ENCODE measurements around the gene ARG1.
"Not testable (repeated sequence)": the region's sequence is repeated elsewhere in the genome, so short reads cannot be mapped to it uniquely, and the experiment has no call there.

ARG1 gene

GRCh38 chr6:131572686-131573415, at the start of gene ARG1:
Gene ARG1, plus strand, starts transcription at chr6:131573226. Its CDS starts 57 bp downstream, at chr6:131573283.
- no peak for DNase-seq

GRCh38 chr6:131523988-131524673, 48.9 kb upstream of the ARG1 start:
- no peak for DNase-seq

- DNase-seq: no peak
Observed at GRCh38 chr6:131524695-131525336, 48.2 kb upstream of the ARG1 start.

GRCh38 chr6:131530936-131531335, 42.1 kb upstream of the ARG1 start:
- DNase-seq: not testable (repeated sequence)

- DNase-seq: not testable (repeated sequence)
Observed at GRCh38 chr6:131531681-131532080, 41.3 kb upstream of the ARG1 start.

- no peak for DNase-seq
Observed at GRCh38 chr6:131532580-131533039, 40.4 kb upstream of the ARG1 start.

GRCh38 chr6:131538615-131539014, 34.4 kb upstream of the ARG1 start:
- DNase-seq: not testable (repeated sequence)

- no peak for DNase-seq
Observed at GRCh38 chr6:131545317-131545716, 27.7 kb upstream of the ARG1 start.

GRCh38 chr6:131547488-131547887, 25.5 kb upstream of the ARG1 start:
- DNase-seq: no peak

- DNase-seq: no peak
Observed at GRCh38 chr6:131548441-131548840, 24.6 kb upstream of the ARG1 start.

- no peak for DNase-seq
Observed at GRCh38 chr6:131549811-131550210, 23.2 kb upstream of the ARG1 start.

- DNase-seq: no peak
Observed at GRCh38 chr6:131551902-131552301, 21.1 kb upstream of the ARG1 start.

- DNase-seq: no peak
Observed at GRCh38 chr6:131552572-131552971, 20.5 kb upstream of the ARG1 start.

GRCh38 chr6:131555992-131556391, 17.0 kb upstream of the ARG1 start:
- DNase-seq: no peak

GRCh38 chr6:131558922-131559321, 14.1 kb upstream of the ARG1 start:
- no peak for DNase-seq

GRCh38 chr6:131561925-131562707, 10.9 kb upstream of the ARG1 start:
- no peak for DNase-seq

GRCh38 chr6:131565056-131565455, 8.0 kb upstream of the ARG1 start:
- no peak for DNase-seq

- DNase-seq: no peak
Observed at GRCh38 chr6:131568726-131569125, 4.3 kb upstream of the ARG1 start.

- peak; percentile 11 for DNase-seq
Observed at GRCh38 chr6:131574133-131574532, 1.1 kb downstream of the ARG1 start.

GRCh38 chr6:131574686-131575085, 1.7 kb downstream of the ARG1 start:
- DNase-seq: no peak

- no peak for DNase-seq
Observed at GRCh38 chr6:131575834-131576478, 2.9 kb downstream of the ARG1 start.

- no peak for DNase-seq
Observed at GRCh38 chr6:131581523-131581922, 8.5 kb downstream of the ARG1 start.

- no peak for DNase-seq
Observed at GRCh38 chr6:131586543-131586942, 13.5 kb downstream of the ARG1 start.

Measured in NCI-H2227 treated with DMSO at 0.1 percent for 48 hours (cell line).